ENCODE measurements around the gene DTX3L.
"Not testable (repeated sequence)": the region's sequence is repeated elsewhere in the genome, so short reads cannot be mapped to it uniquely, and the experiment has no call there.

DNA sequence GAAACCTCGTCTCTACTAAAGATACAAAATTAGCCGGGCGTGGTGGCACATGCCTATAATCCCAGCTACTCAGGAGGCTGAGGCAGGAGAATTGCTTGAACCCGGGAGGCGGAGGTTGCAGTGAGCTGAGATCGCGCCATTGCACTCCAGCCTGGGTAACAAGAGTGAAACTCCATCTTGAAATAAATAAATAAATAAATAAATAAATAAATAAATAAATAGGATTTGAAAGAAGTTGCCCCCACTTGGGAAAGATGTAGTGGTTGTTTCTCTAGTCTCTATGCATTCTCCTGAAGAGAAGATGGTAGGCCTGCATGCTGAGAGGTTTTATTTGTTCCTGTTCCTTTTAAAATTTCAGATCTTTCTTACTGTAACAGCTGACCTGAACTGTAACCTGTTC lies 4.0 kb downstream of the DTX3L start:
- TF ChIP-seq, protein P1, sequence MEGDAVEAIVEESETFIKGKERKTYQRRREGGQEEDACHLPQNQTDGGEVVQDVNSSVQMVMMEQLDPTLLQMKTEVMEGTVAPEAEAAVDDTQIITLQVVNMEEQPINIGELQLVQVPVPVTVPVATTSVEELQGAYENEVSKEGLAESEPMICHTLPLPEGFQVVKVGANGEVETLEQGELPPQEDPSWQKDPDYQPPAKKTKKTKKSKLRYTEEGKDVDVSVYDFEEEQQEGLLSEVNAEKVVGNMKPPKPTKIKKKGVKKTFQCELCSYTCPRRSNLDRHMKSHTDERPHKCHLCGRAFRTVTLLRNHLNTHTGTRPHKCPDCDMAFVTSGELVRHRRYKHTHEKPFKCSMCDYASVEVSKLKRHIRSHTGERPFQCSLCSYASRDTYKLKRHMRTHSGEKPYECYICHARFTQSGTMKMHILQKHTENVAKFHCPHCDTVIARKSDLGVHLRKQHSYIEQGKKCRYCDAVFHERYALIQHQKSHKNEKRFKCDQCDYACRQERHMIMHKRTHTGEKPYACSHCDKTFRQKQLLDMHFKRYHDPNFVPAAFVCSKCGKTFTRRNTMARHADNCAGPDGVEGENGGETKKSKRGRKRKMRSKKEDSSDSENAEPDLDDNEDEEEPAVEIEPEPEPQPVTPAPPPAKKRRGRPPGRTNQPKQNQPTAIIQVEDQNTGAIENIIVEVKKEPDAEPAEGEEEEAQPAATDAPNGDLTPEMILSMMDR (IDR thresholded peaks at IDR 0.05) = not testable (repeated sequence)
- TF ChIP-seq POLR2A (IDR thresholded peaks at IDR 0.05; ENCODE audit: low read depth); POLR2AphosphoS5 (IDR thresholded peaks at IDR 0.05): not testable (repeated sequence)

Measured in esophagus muscularis mucosa (tissue), 3 donors.